ENCODE data around the gene RELCH.
A peak's percentile ranks its signal among the peaks of the same experiment; 100 is the strongest.

Gene RELCH

GRCh38 chr18:62187543-62188510 is 772 bp downstream of the RELCH start:
- DNase-seq = peak; percentile 12

GRCh38 chr18:62189208-62189607 is 2.2 kb downstream of the RELCH start:
- DNase-seq = no peak

GRCh38 chr18:62196079-62196478 is 9.0 kb downstream of the RELCH start:
- DNase-seq = no peak

DNA sequence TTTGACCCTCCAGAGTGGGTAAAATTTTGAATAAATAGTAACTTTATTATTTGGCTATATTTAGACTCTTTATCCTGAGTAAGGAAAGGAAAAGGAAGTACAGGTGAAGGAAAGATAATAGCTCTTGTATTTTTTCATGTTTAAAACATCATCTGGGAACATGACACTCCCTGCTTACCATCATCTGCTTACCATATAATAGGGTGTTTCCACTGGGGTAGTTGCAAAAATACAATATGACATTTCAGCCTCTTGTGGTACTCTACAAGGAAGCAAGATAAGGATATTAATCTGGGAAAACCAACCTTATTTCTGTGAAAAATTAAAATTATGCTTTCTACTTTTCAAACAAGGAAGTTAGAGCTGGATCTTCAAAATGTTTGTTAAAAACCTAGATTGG is 9.9 kb downstream of the RELCH start:
- no peak for DNase-seq

DNA sequence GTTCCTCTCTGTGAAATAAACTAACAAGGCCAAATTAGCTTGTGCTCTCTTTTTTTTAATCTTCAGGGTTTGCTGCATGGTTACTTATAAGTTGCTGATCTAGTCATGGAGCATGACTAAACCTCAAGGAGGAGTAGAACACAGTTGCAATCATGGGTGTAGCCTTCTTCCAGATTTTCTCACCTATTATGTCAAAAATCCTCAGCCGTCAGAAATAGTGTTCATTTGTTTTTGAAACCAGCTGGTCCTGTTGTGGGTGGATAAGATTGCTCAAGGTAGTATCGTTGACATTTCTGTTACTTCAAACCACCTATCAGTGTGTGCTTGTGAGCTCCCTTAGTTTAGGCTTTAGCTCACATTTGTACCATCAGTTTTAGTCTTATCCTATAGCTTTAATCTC is 11.2 kb downstream of the RELCH start:
- DNase-seq = no peak

DNA sequence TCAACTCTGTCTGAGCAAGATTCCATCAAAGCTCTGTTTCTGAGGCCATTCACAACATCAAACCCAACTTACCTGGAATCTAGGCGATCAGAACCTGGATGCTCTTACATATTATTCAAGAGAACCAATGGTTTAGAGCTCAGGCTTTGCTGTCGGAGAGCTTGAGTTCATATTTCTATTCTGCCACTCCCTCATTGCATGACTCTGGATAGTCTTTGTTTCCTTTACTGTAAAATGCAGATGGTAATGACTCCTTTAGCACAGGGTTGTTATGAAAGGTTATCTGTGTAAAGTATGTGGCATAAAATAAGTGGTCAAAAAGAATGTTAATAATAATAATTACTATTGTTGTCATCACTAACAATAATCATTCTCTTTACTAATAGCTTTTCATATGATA is 12.6 kb downstream of the RELCH start:
- DNase-seq = no peak

DNA sequence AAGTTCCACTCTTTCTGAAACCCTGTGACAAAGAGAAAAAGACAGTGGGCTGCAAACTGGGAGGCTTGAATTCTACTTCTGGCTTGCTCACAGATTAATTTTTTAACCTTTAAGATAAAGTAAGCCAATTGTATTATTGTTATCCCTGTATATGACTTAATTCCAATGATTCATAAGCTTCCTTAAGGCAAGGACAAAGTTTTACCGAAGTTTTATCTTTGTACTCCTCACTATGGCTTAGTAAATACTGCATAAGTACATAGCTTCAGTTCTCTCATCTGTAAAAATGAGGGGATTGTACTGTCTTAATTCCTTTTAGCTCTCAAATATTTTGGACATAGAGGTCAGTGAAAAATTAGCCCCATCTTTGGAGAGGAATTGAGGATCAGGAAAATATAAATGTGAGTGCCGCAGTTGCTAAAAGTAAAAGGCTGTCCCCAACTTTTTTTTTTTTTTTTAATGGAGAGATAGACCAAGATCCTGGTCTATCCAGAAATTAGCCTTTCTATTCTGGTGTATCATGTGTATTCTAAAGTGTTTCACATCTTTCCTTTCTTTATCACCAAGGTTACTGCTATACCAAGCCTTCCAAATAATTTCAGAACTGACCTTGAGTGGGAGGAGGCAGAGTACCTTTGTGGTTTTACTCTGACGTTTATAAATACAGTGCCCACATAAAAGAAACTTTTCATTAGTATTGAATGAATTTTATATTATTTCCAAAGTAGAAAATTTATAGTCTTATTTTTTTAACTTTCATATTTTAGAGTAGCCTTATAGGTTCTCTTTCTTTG is 13.3 kb downstream of the RELCH start:
- no peak for DNase-seq

GRCh38 chr18:62201870-62202269 is 14.8 kb downstream of the RELCH start:
- no peak for DNase-seq

- no peak for DNase-seq
Measured at GRCh38 chr18:62205824-62206223, 18.8 kb downstream of the RELCH start.

DNA sequence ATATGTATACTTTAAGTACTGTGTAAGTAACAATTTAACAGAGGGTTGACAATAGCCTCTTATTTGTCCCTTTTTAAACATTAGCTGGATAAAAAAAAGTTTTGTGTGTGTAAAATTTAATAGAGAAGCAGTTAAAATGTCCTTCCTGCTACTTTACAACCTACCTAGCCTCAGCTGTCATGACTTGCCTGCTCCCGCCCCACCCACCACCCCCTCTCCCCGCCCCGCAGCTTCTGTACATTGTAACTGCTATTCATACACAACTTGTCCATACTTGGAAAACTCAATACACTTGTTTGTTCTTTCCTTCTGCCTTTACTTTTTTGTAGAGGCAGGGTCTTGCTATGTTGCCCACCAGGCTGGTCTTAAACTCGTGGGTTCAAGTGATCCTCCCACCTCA is 19.5 kb downstream of the RELCH start:
- DNase-seq = no peak

GRCh38 chr18:62209046-62209445 is 22.0 kb downstream of the RELCH start:
- DNase-seq = no peak

DNA sequence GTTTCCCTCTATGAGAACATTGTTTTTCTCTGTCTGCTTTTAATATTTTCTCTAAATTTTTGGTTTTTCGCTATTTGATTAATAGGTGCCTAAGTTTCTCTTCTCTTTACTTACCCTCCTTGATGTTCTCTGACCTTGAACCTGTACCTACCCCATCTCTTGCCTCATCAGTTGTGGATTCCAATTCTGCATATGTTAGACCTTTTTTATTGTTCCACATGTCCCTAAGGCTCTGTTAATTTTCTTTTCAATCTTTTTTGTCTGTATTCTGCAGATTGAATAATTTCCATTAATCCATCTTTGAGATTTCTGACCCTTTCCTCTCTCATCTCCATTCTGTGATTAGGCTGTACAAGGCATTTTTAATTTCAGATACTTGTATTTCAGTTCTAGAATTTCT is 23.1 kb downstream of the RELCH start:
- DNase-seq = no peak

- no peak for DNase-seq
Measured at GRCh38 chr18:62211325-62211828, 24.3 kb downstream of the RELCH start.

DNA sequence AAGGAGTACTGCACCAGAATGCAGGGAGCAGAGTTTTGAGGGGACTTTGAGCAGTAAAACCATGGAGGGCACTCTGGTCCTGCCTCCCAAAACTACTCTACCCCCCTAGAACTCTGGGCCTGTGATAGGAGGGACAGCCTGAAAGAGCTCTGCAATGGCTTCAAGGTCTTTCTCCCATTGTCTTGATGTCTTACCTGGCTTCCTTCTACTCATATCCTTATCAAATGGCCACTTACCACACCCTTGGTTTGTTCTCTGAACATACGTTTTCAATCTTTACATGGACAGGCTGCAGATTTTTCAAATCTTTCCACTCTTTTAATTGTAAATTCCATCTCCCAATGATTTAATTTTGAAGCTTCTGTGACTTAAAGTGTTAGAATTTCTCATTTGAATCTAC is 27.7 kb downstream of the RELCH start:
- no peak for DNase-seq

DNA sequence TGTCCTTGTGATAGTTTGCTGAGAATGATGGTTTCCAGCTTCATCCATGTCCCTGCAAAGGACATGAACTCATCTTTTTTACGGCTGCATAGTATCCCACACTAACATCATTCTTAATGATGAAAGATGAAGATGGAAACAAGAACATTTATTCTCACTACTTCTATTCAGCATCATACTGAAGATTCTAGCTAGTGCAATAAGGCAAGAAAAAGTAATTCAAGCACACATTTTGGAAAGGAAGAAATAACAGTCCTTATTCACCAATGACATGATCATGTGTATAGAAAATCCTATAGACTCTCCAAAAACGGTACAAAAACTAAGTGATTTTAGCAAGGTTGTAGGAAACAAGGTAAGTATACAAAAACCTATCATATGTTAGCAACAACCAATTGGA is 37.2 kb downstream of the RELCH start:
- DNase-seq = no peak

GRCh38 chr18:62226047-62226446 is 39.0 kb downstream of the RELCH start:
- no peak for DNase-seq

DNA sequence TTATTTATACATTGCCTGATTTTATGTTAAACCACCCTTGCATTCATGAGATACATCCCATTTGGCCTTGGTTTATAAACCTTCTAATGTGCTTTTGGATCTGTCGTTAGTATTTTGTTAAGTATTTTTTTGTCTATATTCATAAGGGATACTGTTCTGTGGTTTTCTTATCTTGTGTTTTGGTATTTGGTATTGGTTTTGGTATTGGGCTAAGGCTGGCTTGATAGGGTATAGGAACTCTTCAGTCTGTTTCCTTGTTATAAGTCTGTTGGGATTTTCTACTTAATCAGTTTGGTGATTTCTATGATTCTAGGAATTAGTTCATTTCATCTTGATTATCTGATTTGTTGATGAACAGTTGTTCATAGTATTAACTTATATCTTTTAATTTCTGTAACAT is 49.2 kb downstream of the RELCH start:
- no peak for DNase-seq

GRCh38 chr18:62239475-62239874 is 52.4 kb downstream of the RELCH start:
- DNase-seq = no peak

DNA sequence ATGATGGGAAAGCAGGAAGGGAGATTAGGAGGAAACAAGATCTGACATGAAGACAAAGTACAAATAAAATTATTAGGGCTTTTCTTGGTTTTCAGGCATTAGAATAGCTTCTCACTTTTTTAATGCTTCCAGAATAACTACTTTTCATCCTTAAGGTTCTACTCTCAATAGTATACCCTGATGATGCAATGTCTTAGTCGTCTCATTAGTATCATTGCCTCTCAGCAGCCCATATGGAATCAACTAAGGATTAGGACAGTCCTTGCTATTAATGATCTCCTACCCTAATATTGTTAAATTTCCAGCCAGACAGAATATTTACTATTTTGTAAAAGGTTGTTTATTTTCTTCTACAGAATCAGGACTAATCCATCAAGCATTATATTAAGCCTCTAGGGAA is 55.9 kb downstream of the RELCH start:
- no peak for DNase-seq

GRCh38 chr18:62245177-62245576 is 58.1 kb downstream of the RELCH start:
- DNase-seq = no peak

GRCh38 chr18:62245699-62246098 is 58.6 kb downstream of the RELCH start:
- no peak for DNase-seq

GRCh38 chr18:62248313-62248712 is 61.3 kb downstream of the RELCH start:
- DNase-seq = no peak

DNA sequence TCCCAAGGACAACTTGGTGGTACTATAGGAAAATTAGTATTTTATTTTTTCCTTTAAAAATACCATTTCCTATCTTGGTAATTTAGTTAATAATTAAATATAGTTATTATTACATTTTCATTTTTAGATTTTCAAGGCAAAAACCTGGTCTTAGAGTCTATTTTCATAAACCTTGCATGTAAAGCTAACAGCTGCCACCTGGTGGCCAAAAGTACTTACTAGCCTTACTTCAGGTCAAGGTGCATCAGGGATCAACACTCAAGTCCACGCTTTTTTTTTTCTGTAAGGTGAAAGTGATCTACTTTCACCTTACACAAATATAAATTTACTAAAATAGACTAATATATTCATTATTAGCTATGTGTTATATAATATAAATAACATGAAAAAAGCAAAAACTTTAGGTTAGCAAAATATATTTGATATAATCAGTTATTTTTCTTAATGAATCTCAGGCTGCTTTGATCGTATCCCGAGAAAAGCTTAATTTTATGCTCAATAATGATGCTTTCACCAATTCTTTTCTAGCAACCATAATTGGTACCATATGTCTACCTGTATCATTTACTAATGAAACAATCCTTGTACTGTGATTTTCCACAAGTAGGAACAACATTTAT is 62.5 kb downstream of the RELCH start:
- DNase-seq = peak; percentile 31

Measured in DMS 273 treated with DMSO at 0.1 percent for 48 hours (cell line).